ENCODE measurements around the gene KCND3.
"Not testable (repeated sequence)": the region's sequence is repeated elsewhere in the genome, so short reads cannot be mapped to it uniquely, and the experiment has no call there.

Gene KCND3

GRCh38 chr1:111801071-111801850, 188.2 kb downstream of the KCND3 start:
- no peaks in the 10 kb centered on the region for H3K9me3 ChIP-seq

GRCh38 chr1:111799722-111800121, 189.7 kb downstream of the KCND3 start:
- peaks cover 21% of the 10 kb centered on the region for H3K27me3 ChIP-seq
- not testable (repeated sequence) for H3K9me3 ChIP-seq; H3K4me3 ChIP-seq (ENCODE audit: low read depth in 1 of 2, low read length in 1 of 2); H3K27ac ChIP-seq; H3K4me1 ChIP-seq (ENCODE audit: control insufficient read depth in 1 of 2, insufficient read depth in 1 of 2, low read depth in 1 of 2, low read length in 1 of 2); H3K36me3 ChIP-seq

More at GRCh38 chr1:111801071-111801850, 188.2 kb downstream of the KCND3 start:
- H3K27ac ChIP-seq = no peak overlapping the region
- peaks cover 20% of the 10 kb centered on the region for H3K27me3 ChIP-seq
- TF ChIP-seq, protein P1, sequence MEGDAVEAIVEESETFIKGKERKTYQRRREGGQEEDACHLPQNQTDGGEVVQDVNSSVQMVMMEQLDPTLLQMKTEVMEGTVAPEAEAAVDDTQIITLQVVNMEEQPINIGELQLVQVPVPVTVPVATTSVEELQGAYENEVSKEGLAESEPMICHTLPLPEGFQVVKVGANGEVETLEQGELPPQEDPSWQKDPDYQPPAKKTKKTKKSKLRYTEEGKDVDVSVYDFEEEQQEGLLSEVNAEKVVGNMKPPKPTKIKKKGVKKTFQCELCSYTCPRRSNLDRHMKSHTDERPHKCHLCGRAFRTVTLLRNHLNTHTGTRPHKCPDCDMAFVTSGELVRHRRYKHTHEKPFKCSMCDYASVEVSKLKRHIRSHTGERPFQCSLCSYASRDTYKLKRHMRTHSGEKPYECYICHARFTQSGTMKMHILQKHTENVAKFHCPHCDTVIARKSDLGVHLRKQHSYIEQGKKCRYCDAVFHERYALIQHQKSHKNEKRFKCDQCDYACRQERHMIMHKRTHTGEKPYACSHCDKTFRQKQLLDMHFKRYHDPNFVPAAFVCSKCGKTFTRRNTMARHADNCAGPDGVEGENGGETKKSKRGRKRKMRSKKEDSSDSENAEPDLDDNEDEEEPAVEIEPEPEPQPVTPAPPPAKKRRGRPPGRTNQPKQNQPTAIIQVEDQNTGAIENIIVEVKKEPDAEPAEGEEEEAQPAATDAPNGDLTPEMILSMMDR (IDR thresholded peaks at IDR 0.05) = no peak
- H3K4me1 ChIP-seq (ENCODE audit: control insufficient read depth in 1 of 2, insufficient read depth in 1 of 2, low read depth in 1 of 2, low read length in 1 of 2) = no peaks in the 10 kb centered on the region
- no peak overlapping the region for H3K4me3 ChIP-seq (ENCODE audit: low read depth in 1 of 2, low read length in 1 of 2)
- H3K36me3 ChIP-seq = no peaks in the 10 kb centered on the region

DNA sequence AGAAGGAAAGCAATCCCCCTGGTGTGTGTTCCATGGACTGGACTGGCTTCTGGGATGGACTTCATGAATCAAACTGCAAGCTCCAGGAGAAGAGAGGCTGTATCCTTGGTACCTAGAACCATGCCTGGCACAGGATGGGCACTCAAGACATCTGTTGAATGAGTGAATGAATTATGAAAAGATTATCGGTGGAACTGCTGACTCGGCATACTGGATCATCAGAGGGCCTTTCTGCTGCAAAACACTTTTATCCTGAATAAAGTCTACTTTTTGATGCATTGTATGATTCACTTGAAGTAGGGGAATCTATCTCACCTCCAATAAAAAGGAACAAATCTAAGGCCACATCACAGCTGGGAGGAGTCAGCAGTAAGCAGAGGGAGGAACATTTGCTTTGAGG, 190.9 kb downstream of the KCND3 start:
- Histone ChIP-seq H3K36me3 (no peaks in the 10 kb centered on the region), H3K4me1 (ENCODE audit: control insufficient read depth in 1 of 2, insufficient read depth in 1 of 2, low read depth in 1 of 2, low read length in 1 of 2) (no peaks in the 10 kb centered on the region), H3K9me3 (no peaks in the 10 kb centered on the region), H3K4me3 (ENCODE audit: low read depth in 1 of 2, low read length in 1 of 2) (no peak overlapping the region), H3K27me3 (peaks cover 25% of the 10 kb centered on the region), H3K27ac (no peak overlapping the region)
- TF ChIP-seq, protein P1 (IDR thresholded peaks at IDR 0.05) = no peak

DNA sequence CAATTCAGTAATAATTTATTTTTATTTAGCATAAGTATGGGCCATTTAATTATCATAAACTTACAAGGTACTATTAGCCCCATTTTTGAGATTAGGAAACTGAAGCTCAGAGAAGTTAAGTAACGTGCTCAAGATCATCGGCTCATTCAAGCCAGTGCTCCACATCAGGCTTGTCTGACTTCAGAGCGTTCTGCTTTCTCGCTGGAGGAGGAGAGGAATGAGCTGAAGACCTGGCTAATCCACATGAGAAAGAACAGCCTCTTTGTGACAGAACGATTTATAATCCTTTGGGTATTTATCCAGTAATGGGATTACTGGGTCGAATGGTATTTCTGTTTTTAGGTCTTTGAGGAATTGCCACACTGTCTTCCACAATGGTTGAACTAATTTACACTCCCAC, 194.1 kb downstream of the KCND3 start:
- Histone ChIP-seq H3K27me3 (peaks cover 45% of the 10 kb centered on the region), H3K9me3 (no peaks in the 10 kb centered on the region), H3K4me1 (ENCODE audit: control insufficient read depth in 1 of 2, insufficient read depth in 1 of 2, low read depth in 1 of 2, low read length in 1 of 2) (no peaks in the 10 kb centered on the region), H3K27ac (no peak overlapping the region), H3K4me3 (ENCODE audit: low read depth in 1 of 2, low read length in 1 of 2) (no peak overlapping the region), H3K36me3 (no peaks in the 10 kb centered on the region)
- TF ChIP-seq, protein P1 (IDR thresholded peaks at IDR 0.05) = no peak

- Histone ChIP-seq H3K9me3 (no peaks in the 10 kb centered on the region), H3K27ac (no peak overlapping the region), H3K27me3 (peaks cover 47% of the 10 kb centered on the region), H3K4me3 (ENCODE audit: low read depth in 1 of 2, low read length in 1 of 2) (no peak overlapping the region), H3K36me3 (no peaks in the 10 kb centered on the region), H3K4me1 (ENCODE audit: control insufficient read depth in 1 of 2, insufficient read depth in 1 of 2, low read depth in 1 of 2, low read length in 1 of 2) (no peaks in the 10 kb centered on the region)
- TF ChIP-seq, protein P1 (IDR thresholded peaks at IDR 0.05) = no peak
These were observed 195.5 kb downstream of the KCND3 start for GRCh38 chr1:111793923-111794322.

- TF ChIP-seq, protein P1 (IDR thresholded peaks at IDR 0.05) = no peak
- peaks cover 44% of the 10 kb centered on the region for H3K27me3 ChIP-seq
- no peaks in the 10 kb centered on the region for H3K4me1 ChIP-seq (ENCODE audit: control insufficient read depth in 1 of 2, insufficient read depth in 1 of 2, low read depth in 1 of 2, low read length in 1 of 2)
- H3K27ac ChIP-seq = no peak overlapping the region
- no peaks in the 10 kb centered on the region for H3K9me3 ChIP-seq
- H3K4me3 ChIP-seq (ENCODE audit: low read depth in 1 of 2, low read length in 1 of 2) = no peak overlapping the region
- no peaks in the 10 kb centered on the region for H3K36me3 ChIP-seq
These were observed 197.2 kb downstream of the KCND3 start for GRCh38 chr1:111792249-111792648.

Measured in neutrophil (primary cell).